Coronary artery (tissue), 2 donors: Measurements from ENCODE around the gene GRHL3.
"Not testable (repeated sequence)": the region's sequence is repeated elsewhere in the genome, so short reads cannot be mapped to it uniquely, and the experiment has no call there.

Experiments used
- DNase-seq: peaks from one replicate; pipeline ENCODE4 v3.0.0-alpha.2; 2017; ENCODE audit warnings: low spot score
- H3K27ac ChIP-seq, 2 donors: fragments of 200-600 bp; sonication (generic); one replicate each; pipeline ENCODE4 v1.5.1; 2016 to 2019
- H3K4me3 ChIP-seq: fragments of 200-600 bp; sonication (generic); 2 replicates; pipeline ENCODE4 v1.5.1; 2016; ENCODE audit warnings: mild to moderate bottlenecking, moderate library complexity
- CTCF ChIP-seq: fragments of 200-600 bp; sonication (generic); IDR thresholded peaks from one replicate; pipeline ENCODE4 v1.5.1; 2019; ENCODE audit warnings: antibody characterized with exemption

The GRHL3 gene

GRCh38 chr1:24319312-24319863, at the start of gene GRHL3:
Gene GRHL3, plus strand, starts transcription at chr1:24319357. Its CDS starts 195 bp downstream, at chr1:24319552.
- Histone ChIP-seq H3K27ac (no peak within 1 kb of the TSS), H3K4me3 (no peak within 1 kb of the TSS)

DNA sequence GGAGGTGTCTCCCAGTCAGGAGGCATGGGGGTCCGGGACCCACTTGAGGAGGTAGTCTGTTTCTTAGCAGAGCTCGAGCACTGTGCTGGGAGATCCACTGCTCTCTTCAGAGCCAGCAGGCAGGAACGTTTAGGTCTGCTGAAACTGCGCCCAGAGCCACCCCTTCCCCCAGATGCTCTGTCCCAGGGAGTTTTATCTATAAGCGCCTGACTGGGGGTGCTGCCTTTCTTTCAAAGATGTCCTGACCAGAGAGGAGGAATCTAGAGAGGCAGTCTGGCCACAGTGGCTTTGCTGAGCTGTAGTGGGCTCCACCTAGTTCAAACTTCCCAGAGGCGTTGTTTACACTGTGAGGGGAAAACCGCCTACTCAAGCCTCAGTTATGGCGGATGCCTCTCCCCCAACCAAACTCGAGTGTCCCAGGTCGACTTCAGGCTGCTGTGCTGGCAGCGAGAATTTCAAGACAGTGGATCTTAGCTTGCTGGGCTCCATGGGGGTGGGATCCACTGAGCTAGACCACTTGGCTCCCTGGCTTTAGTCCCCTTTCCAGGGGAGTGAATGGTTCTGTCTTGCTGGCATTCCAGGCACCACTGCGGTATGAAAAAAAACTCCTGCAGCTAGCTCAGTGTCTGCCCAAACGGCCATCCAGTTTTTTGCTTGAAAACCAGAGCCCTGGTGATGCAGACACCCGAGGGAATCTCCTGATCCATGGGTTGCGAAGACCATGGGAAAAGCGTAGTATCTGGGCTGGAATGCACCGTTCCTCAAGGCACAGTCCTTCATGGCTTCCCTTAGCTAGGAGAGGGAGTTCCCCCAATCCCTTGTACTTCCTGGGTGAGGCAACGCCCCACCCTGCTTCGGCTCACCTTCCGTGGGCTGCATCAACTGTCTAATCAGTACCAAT, 44.7 kb upstream of the GRHL3 start:
- H3K4me3 ChIP-seq, H3K27ac ChIP-seq, DNase-seq: not testable (repeated sequence)

More at GRCh38 chr1:24319312-24319863, at the start of gene GRHL3:
- no peak for DNase-seq
- no peak for TF ChIP-seq CTCF

GRCh38 chr1:24275104-24275410, 44.1 kb upstream of the GRHL3 start:
- Histone ChIP-seq H3K4me3 (no peak overlapping the region), H3K27ac (no peak overlapping the region)
- DNase-seq = no peak
- TF ChIP-seq CTCF = no peak

- Histone ChIP-seq H3K27ac (no peak overlapping the region), H3K4me3 (no peak overlapping the region)
- DNase-seq = no peak
- TF ChIP-seq CTCF = no peak
Observed at GRCh38 chr1:24275510-24275909, 43.6 kb upstream of the GRHL3 start.

DNA sequence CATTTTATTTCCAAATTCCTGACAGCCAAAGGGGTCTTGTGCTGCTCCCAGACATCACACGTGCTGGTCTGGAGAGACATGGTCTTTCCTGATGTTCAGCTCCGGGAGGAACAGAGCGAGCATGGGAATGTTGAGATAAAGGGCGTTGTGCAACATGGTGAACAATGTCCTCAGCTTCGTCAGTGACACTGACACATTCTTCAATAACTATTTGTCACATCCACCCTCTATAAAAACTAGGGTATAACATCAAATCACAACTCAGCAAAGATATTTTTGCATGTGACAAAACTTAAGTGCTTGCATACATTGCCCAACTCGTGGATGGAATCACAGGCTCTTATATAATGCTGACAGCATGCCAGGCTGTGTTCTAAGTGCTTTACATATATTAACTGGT, 42.4 kb upstream of the GRHL3 start:
- TF ChIP-seq CTCF = no peak
- Histone ChIP-seq H3K4me3 (no peak overlapping the region), H3K27ac (no peak overlapping the region)
- DNase-seq = no peak

DNA sequence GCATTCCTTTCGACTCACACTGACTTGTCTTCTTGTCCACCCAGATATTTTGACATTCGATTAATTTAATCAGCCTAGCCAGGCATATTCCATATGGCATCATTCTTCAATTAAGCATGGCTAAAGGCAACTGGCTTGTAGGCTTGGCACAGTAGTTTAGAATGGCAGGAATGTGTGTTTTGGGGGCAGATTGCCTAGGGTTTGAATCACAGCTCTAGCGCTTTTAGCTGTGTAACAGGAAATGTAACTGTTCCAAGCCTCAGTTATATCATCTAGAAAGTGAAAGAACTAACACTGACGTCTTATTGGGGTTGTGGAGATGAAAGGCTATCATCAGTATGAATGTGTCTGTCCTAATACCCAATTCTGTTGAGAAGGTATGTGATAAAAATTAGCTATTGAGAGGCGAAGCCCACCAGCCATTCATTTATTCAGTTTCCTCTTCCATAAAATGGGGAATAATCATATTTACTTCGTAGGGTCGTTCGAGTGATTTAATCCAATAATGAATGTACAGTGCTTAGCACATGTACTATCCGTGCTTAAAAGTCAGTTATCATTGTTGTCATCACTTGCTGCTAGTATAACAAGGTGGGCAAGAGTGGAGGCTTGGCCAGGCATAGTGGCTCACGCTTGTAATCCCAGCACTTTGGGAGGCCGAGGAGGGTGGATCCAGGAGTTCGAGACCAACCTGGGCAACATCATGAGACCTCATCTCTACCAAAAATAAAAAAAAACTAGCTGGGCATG, 41.6 kb upstream of the GRHL3 start:
- no peak overlapping the region for H3K4me3 ChIP-seq
- TF ChIP-seq CTCF = no peak
- no peak overlapping the region for H3K27ac ChIP-seq
- DNase-seq = no peak

DNA sequence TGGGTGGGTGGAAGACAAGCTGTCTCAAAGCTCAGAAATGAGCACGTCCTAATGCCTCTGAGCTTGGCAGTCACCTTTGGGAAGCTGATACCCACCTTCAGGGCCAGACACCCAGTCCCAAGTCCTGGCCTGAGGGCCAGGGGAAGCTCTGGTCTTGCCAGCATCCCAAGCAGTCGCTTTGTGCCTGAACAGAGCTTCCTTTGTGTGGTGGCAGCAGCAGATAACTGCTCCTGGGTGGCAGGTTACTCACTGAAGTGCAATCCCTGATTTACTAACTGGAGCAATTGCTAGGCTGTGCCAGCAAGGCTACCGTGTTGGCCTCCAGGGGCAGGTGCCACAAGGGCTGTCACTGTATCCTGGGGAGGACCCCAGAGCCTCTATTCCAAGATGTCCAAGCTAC, 40.4 kb upstream of the GRHL3 start:
- Histone ChIP-seq H3K27ac (no peak overlapping the region), H3K4me3 (no peak overlapping the region)
- DNase-seq = no peak
- TF ChIP-seq CTCF = no peak
